Measurements from ENCODE around the gene ZNF609. TPM values are rescaled to one million over a fixed set of nuclear protein-coding genes. Genes with fewer than 3 reads are reported as not detected.

Gene ZNF609
- polyA plus RNA-seq, 1 donor (not counting 4 experiments of a cell fraction or from before 2014, with no cell fraction given), result 16.9 TPM

GRCh38 chr15:64691896-64692565 lies 231.7 kb downstream of the ZNF609 start:
- H3K79me2 ChIP-seq (ENCODE audit: control insufficient read depth, insufficient read depth, low read length), result peaks cover 9% of the 10 kb centered on the region
- no peak for DNase-seq (ENCODE audit: low read depth, low spot score)
- no peak overlapping the region for H3K4me2 ChIP-seq (ENCODE audit: control insufficient read depth, extremely low read depth, insufficient read depth, low read depth, low read length)
- peaks cover 32 to 38% of the 10 kb centered on the region in 2 experiments for H3K36me3 ChIP-seq (ENCODE audit: control insufficient read depth in 2 of 2, extremely low read depth in 1 of 2, insufficient read depth in 2 of 2, low read length in 2 of 2)
- no peak for FAIRE-seq
- dilution Hi-C loops (cut with MboI; ENCODE audit: extremely low pct_ligation_motif_present, low sequenced_read_pairs), result no loop called here
- no peak overlapping the region for H3K9ac ChIP-seq (ENCODE audit: control insufficient read depth, extremely low read depth, insufficient read depth, low read length)
- H3K27ac ChIP-seq (ENCODE audit: control insufficient read depth, insufficient read depth, low read length), result no peak overlapping the region
- no peak overlapping the region for H3K4me3 ChIP-seq (ENCODE audit: control insufficient read depth in 2 of 3, extremely low read depth in 1 of 3, insufficient read depth in 2 of 3, low read depth in 1 of 3, low read length in 3 of 3)
- no peaks in the 10 kb centered on the region for H3K27me3 ChIP-seq (ENCODE audit: control insufficient read depth, extremely low read depth, insufficient read depth, low read length)
- TF ChIP-seq, protein P1, sequence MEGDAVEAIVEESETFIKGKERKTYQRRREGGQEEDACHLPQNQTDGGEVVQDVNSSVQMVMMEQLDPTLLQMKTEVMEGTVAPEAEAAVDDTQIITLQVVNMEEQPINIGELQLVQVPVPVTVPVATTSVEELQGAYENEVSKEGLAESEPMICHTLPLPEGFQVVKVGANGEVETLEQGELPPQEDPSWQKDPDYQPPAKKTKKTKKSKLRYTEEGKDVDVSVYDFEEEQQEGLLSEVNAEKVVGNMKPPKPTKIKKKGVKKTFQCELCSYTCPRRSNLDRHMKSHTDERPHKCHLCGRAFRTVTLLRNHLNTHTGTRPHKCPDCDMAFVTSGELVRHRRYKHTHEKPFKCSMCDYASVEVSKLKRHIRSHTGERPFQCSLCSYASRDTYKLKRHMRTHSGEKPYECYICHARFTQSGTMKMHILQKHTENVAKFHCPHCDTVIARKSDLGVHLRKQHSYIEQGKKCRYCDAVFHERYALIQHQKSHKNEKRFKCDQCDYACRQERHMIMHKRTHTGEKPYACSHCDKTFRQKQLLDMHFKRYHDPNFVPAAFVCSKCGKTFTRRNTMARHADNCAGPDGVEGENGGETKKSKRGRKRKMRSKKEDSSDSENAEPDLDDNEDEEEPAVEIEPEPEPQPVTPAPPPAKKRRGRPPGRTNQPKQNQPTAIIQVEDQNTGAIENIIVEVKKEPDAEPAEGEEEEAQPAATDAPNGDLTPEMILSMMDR (optimal IDR thresholded peaks at IDR 0.05 in 1 of 3, IDR thresholded peaks at IDR 0.05 in 1 of 3, conservative IDR thresholded peaks at IDR 0.05 in 1 of 3; ENCODE audit: extremely low read depth in 1 of 3, insufficient read depth in 2 of 3, low read length in 3 of 3), result no peak
- TF ChIP-seq EZH2 (IDR thresholded peaks at IDR 0.05; ENCODE audit: low read length), result no peak
- no peaks in the 10 kb centered on the region for H3K4me1 ChIP-seq (ENCODE audit: control insufficient read depth, extremely low read depth, insufficient read depth, low read length)
- H4K20me1 ChIP-seq (ENCODE audit: control insufficient read depth, extremely low read depth, insufficient read depth, low read length), result no peaks in the 10 kb centered on the region
- H3K9me3 ChIP-seq (ENCODE audit: control insufficient read depth, low read depth, low read length), result no peaks in the 10 kb centered on the region
- no peaks in the 10 kb centered on the region for H3K9me1 ChIP-seq (ENCODE audit: control insufficient read depth, extremely low read depth, insufficient read depth, low read length)
- no peak overlapping the region for H2AFZ ChIP-seq (ENCODE audit: control insufficient read depth, low read length)

DNA sequence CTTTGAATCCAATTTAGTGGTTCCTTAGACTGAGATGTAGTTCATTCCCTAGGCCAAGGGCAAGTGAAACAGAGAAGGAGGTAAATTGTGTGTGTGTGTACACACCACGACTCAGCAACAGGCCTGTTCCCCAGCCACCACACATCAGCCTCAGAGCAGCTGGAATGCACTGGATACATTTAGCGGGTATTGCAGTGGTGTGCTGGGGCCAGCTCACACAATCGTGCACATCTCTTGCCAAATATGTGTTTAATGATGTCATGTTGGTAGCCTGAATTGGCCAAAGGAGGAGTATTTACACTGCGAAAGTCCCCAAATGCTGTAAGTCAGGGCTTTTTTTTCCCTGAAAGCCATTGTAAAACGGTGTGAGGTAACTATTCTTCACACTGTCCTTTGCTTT lies 232.8 kb downstream of the ZNF609 start:
- peak; percentile 5 for FAIRE-seq
- dilution Hi-C loops (cut with MboI; ENCODE audit: extremely low pct_ligation_motif_present, low sequenced_read_pairs), result no loop called here
- Histone ChIP-seq H2AFZ (ENCODE audit: control insufficient read depth, low read length) (no peak overlapping the region), H3K9me3 (ENCODE audit: control insufficient read depth, low read depth, low read length) (no peaks in the 10 kb centered on the region), H3K4me3 (ENCODE audit: control insufficient read depth in 2 of 3, extremely low read depth in 1 of 3, insufficient read depth in 2 of 3, low read depth in 1 of 3, low read length in 3 of 3) (no peak overlapping the region), H3K9ac (ENCODE audit: control insufficient read depth, extremely low read depth, insufficient read depth, low read length) (no peak overlapping the region), H3K9me1 (ENCODE audit: control insufficient read depth, extremely low read depth, insufficient read depth, low read length) (no peaks in the 10 kb centered on the region), H3K27me3 (ENCODE audit: control insufficient read depth, extremely low read depth, insufficient read depth, low read length) (no peaks in the 10 kb centered on the region), H3K4me1 (ENCODE audit: control insufficient read depth, extremely low read depth, insufficient read depth, low read length) (peaks cover 8% of the 10 kb centered on the region), H3K36me3 (ENCODE audit: control insufficient read depth in 2 of 2, extremely low read depth in 1 of 2, insufficient read depth in 2 of 2, low read length in 2 of 2) (peaks cover 22 to 29% of the 10 kb centered on the region in 2 experiments), H4K20me1 (ENCODE audit: control insufficient read depth, extremely low read depth, insufficient read depth, low read length) (peaks cover 5% of the 10 kb centered on the region), H3K4me2 (ENCODE audit: control insufficient read depth, extremely low read depth, insufficient read depth, low read depth, low read length) (no peak overlapping the region), H3K27ac (ENCODE audit: control insufficient read depth, insufficient read depth, low read length) (no peak overlapping the region), H3K79me2 (ENCODE audit: control insufficient read depth, insufficient read depth, low read length) (peaks cover 14% of the 10 kb centered on the region)
- no peak for DNase-seq (ENCODE audit: low read depth, low spot score)
- TF ChIP-seq EZH2 (IDR thresholded peaks at IDR 0.05; ENCODE audit: low read length), result no peak
- TF ChIP-seq, protein P1 (optimal IDR thresholded peaks at IDR 0.05 in 1 of 3, IDR thresholded peaks at IDR 0.05 in 1 of 3, conservative IDR thresholded peaks at IDR 0.05 in 1 of 3; ENCODE audit: extremely low read depth in 1 of 3, insufficient read depth in 2 of 3, low read length in 3 of 3), result no peak
